ENCODE measurements around the gene RNASE12.

DNA sequence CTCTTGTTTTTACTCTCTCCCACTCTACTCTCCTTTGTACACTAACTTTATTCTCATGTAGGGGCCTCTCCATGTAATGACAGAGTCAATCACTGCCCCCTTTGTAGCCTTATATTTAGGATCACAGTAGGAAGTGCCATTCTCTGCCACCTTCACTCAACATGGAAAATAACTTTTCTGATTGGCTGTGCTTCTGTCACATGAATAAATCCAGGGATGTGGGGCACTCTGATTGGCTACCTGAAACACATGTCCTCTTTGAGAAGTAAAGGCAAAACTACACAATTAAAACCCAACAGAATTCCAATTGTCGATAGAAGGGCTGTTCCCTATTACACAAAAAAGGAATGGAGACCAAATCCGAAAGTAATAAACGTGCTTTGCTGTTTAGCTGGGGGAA is 30.2 kb downstream of the RNASE12 start, which contains the start of gene RNASE9:
- TF ChIP-seq, protein P1, sequence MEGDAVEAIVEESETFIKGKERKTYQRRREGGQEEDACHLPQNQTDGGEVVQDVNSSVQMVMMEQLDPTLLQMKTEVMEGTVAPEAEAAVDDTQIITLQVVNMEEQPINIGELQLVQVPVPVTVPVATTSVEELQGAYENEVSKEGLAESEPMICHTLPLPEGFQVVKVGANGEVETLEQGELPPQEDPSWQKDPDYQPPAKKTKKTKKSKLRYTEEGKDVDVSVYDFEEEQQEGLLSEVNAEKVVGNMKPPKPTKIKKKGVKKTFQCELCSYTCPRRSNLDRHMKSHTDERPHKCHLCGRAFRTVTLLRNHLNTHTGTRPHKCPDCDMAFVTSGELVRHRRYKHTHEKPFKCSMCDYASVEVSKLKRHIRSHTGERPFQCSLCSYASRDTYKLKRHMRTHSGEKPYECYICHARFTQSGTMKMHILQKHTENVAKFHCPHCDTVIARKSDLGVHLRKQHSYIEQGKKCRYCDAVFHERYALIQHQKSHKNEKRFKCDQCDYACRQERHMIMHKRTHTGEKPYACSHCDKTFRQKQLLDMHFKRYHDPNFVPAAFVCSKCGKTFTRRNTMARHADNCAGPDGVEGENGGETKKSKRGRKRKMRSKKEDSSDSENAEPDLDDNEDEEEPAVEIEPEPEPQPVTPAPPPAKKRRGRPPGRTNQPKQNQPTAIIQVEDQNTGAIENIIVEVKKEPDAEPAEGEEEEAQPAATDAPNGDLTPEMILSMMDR (IDR thresholded peaks at IDR 0.05; ENCODE audit: poor library complexity): no peak
- TF ChIP-seq EZH2phosphoT487 (IDR thresholded peaks at IDR 0.05; ENCODE audit: low read depth, severe bottlenecking, unreplicated experiment): no peak
- TF ChIP-seq EZH2 (IDR thresholded peaks at IDR 0.05; ENCODE audit: borderline replicate concordance): no peak

Measured in hepatocyte (in vitro differentiated cells).